Measurements from ENCODE around the gene CYTH3. TPM values are rescaled to one million over a fixed set of nuclear protein-coding genes. Genes with fewer than 3 reads are reported as not detected.

CYTH3 gene
- total RNA-seq, 1 donor from 2014 or later, result 25.5 TPM

- TF ChIP-seq CTCF (IDR thresholded peaks at IDR 0.05; ENCODE audit: borderline replicate concordance), result no peak
- Histone ChIP-seq H3K27me3 (ENCODE audit: low read depth) (no peaks in the 10 kb centered on the region), H3K4me1 (peaks cover 92% of the 10 kb centered on the region), H3K4me3 (no peak overlapping the region), H3K9me3 (replicated peaks) (no peaks in the 10 kb centered on the region), H3K27ac (replicated peaks) (peak overlapping the region; percentile 51), H3K36me3 (no peaks in the 10 kb centered on the region)
- intact Hi-C loops (cut with micrococcal nuclease), result no loop called here
- no peak for DNase-seq
Measured at GRCh38 chr7:6249043-6249442, 23.4 kb downstream of the CYTH3 start.

GRCh38 chr7:6248581-6248980 is 23.8 kb downstream of the CYTH3 start:
- TF ChIP-seq CTCF (IDR thresholded peaks at IDR 0.05; ENCODE audit: borderline replicate concordance), result no peak
- H3K27me3 ChIP-seq (ENCODE audit: low read depth), result no peaks in the 10 kb centered on the region
- intact Hi-C loops (cut with micrococcal nuclease), result no loop called here
- DNase-seq, result no peak
- H3K4me3 ChIP-seq, result no peak overlapping the region
- H3K4me1 ChIP-seq, result peaks cover 87% of the 10 kb centered on the region
- H3K36me3 ChIP-seq, result no peaks in the 10 kb centered on the region
- peak overlapping the region; percentile 51 for H3K27ac ChIP-seq (replicated peaks)
- no peaks in the 10 kb centered on the region for H3K9me3 ChIP-seq (replicated peaks)

- Histone ChIP-seq H3K4me1 (peaks cover 65% of the 10 kb centered on the region), H3K36me3 (no peaks in the 10 kb centered on the region), H3K27ac (replicated peaks) (peak overlapping the region; percentile 11), H3K9me3 (replicated peaks) (no peaks in the 10 kb centered on the region), H3K27me3 (ENCODE audit: low read depth) (no peaks in the 10 kb centered on the region), H3K4me3 (no peak overlapping the region)
- no peak for DNase-seq
- no peak for TF ChIP-seq CTCF (IDR thresholded peaks at IDR 0.05; ENCODE audit: borderline replicate concordance)
- intact Hi-C loops (cut with micrococcal nuclease), result no loop called here
Measured at GRCh38 chr7:6246251-6246917, 26.0 kb downstream of the CYTH3 start.

GRCh38 chr7:6244021-6244420 is 28.4 kb downstream of the CYTH3 start:
- DNase-seq, result no peak
- Histone ChIP-seq H3K4me3 (no peak overlapping the region), H3K27me3 (ENCODE audit: low read depth) (no peaks in the 10 kb centered on the region), H3K36me3 (no peaks in the 10 kb centered on the region), H3K4me1 (peaks cover 46% of the 10 kb centered on the region), H3K27ac (replicated peaks) (no peak overlapping the region), H3K9me3 (replicated peaks) (no peaks in the 10 kb centered on the region)
- TF ChIP-seq CTCF (IDR thresholded peaks at IDR 0.05; ENCODE audit: borderline replicate concordance), result no peak
- intact Hi-C loops (cut with micrococcal nuclease), result no loop called here

- no peak for TF ChIP-seq CTCF (IDR thresholded peaks at IDR 0.05; ENCODE audit: borderline replicate concordance)
- intact Hi-C loops (cut with micrococcal nuclease), result no loop called here
- H3K27me3 ChIP-seq (ENCODE audit: low read depth), result no peaks in the 10 kb centered on the region
- no peak overlapping the region for H3K4me3 ChIP-seq
- no peaks in the 10 kb centered on the region for H3K36me3 ChIP-seq
- DNase-seq, result no peak
- H3K27ac ChIP-seq (replicated peaks), result no peak overlapping the region
- H3K4me1 ChIP-seq, result peaks cover 44% of the 10 kb centered on the region
- H3K9me3 ChIP-seq (replicated peaks), result no peaks in the 10 kb centered on the region
Measured at GRCh38 chr7:6243168-6243567, 29.3 kb downstream of the CYTH3 start.

All from left ventricle myocardium inferior (tissue), 1 donor.